ENCODE results near the gene DISP3.

The DISP3 gene

GRCh38 chr1:11450310-11450709 is 28.6 kb upstream of the DISP3 start:
- TF ChIP-seq CTCF (IDR thresholded peaks at IDR 0.05; ENCODE audit: low read depth, low read length) = no peak
- TF ChIP-seq MYC (IDR thresholded peaks at IDR 0.05; ENCODE audit: low read depth, low read length) = no peak
- H3K4me3 ChIP-seq (ENCODE audit: low read depth, low read length) = no peak overlapping the region
- DNase-seq (ENCODE audit: low read depth) = no peak

- TF ChIP-seq CTCF (IDR thresholded peaks at IDR 0.05; ENCODE audit: low read depth, low read length) (no peak), POLR2A (IDR thresholded peaks at IDR 0.05; ENCODE audit: extremely low read depth, insufficient read length) (no peak)
- no peak for DNase-seq (ENCODE audit: low read depth)
- H3K4me3 ChIP-seq (ENCODE audit: low read depth, low read length) = no peak overlapping the region
Observed at GRCh38 chr1:11453742-11454491, 25.0 kb upstream of the DISP3 start.

- H3K4me3 ChIP-seq (ENCODE audit: low read depth, low read length) = no peak overlapping the region
- no peak for TF ChIP-seq CTCF (IDR thresholded peaks at IDR 0.05; ENCODE audit: low read depth, low read length)
- no peak for TF ChIP-seq MYC (IDR thresholded peaks at IDR 0.05; ENCODE audit: low read depth, low read length)
- no peak for TF ChIP-seq POLR2A (IDR thresholded peaks at IDR 0.05; ENCODE audit: extremely low read depth, insufficient read length)
- TF ChIP-seq MAX (IDR thresholded peaks at IDR 0.05; ENCODE audit: low read depth, low read length) = no peak
- DNase-seq (ENCODE audit: low read depth) = no peak
Observed at GRCh38 chr1:11455967-11456570, 22.9 kb upstream of the DISP3 start.

GRCh38 chr1:11456965-11457364 is 22.0 kb upstream of the DISP3 start:
- H3K4me3 ChIP-seq (ENCODE audit: low read depth, low read length) = no peak overlapping the region
- DNase-seq (ENCODE audit: low read depth) = no peak
- TF ChIP-seq CTCF (IDR thresholded peaks at IDR 0.05; ENCODE audit: low read depth, low read length) (no peak), MAX (IDR thresholded peaks at IDR 0.05; ENCODE audit: low read depth, low read length) (no peak), MYC (IDR thresholded peaks at IDR 0.05; ENCODE audit: low read depth, low read length) (no peak)

GRCh38 chr1:11458811-11459275 is 20.1 kb upstream of the DISP3 start:
- TF ChIP-seq MYC (IDR thresholded peaks at IDR 0.05; ENCODE audit: low read depth, low read length) (no peak), CTCF (IDR thresholded peaks at IDR 0.05; ENCODE audit: low read depth, low read length) (no peak), MAX (IDR thresholded peaks at IDR 0.05; ENCODE audit: low read depth, low read length) (no peak), POLR2A (IDR thresholded peaks at IDR 0.05; ENCODE audit: extremely low read depth, insufficient read length) (no peak)
- no peak for DNase-seq (ENCODE audit: low read depth)

More at GRCh38 chr1:11458811-11459275, 20.1 kb upstream of the DISP3 start:
- no peak overlapping the region for H3K4me3 ChIP-seq (ENCODE audit: low read depth, low read length)

Data from NB4 (cell line).